Choroid plexus epithelial cell (primary cell): ENCODE measurements around the gene TRIM29.

Source experiments
- DNase-seq: peaks from one replicate; pipeline ENCODE4 v3.0.0-alpha.2; 2010; ENCODE audit warnings: low read depth
- H3K4me3 ChIP-seq: 2 replicates; pipeline ENCODE4 v1.5.1; 2011; ENCODE audit warnings: low read depth, mild to moderate bottlenecking, control low read depth, low read length, moderate library complexity
- TF ChIP-seq, protein P1 (sequence below): conservative IDR thresholded peaks from 2 replicates; pipeline ENCODE4 v1.5.1; 2011; ENCODE audit warnings: low read depth, mild to moderate bottlenecking, control low read depth, inconsistent platforms, low read length, moderate library complexity

TRIM29 gene

GRCh38 chr11:120130991-120131760 is 6.7 kb downstream of the TRIM29 start:
- no peak for DNase-seq
- TF ChIP-seq, protein P1, sequence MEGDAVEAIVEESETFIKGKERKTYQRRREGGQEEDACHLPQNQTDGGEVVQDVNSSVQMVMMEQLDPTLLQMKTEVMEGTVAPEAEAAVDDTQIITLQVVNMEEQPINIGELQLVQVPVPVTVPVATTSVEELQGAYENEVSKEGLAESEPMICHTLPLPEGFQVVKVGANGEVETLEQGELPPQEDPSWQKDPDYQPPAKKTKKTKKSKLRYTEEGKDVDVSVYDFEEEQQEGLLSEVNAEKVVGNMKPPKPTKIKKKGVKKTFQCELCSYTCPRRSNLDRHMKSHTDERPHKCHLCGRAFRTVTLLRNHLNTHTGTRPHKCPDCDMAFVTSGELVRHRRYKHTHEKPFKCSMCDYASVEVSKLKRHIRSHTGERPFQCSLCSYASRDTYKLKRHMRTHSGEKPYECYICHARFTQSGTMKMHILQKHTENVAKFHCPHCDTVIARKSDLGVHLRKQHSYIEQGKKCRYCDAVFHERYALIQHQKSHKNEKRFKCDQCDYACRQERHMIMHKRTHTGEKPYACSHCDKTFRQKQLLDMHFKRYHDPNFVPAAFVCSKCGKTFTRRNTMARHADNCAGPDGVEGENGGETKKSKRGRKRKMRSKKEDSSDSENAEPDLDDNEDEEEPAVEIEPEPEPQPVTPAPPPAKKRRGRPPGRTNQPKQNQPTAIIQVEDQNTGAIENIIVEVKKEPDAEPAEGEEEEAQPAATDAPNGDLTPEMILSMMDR = no peak
- H3K4me3 ChIP-seq = no peak overlapping the region

DNA sequence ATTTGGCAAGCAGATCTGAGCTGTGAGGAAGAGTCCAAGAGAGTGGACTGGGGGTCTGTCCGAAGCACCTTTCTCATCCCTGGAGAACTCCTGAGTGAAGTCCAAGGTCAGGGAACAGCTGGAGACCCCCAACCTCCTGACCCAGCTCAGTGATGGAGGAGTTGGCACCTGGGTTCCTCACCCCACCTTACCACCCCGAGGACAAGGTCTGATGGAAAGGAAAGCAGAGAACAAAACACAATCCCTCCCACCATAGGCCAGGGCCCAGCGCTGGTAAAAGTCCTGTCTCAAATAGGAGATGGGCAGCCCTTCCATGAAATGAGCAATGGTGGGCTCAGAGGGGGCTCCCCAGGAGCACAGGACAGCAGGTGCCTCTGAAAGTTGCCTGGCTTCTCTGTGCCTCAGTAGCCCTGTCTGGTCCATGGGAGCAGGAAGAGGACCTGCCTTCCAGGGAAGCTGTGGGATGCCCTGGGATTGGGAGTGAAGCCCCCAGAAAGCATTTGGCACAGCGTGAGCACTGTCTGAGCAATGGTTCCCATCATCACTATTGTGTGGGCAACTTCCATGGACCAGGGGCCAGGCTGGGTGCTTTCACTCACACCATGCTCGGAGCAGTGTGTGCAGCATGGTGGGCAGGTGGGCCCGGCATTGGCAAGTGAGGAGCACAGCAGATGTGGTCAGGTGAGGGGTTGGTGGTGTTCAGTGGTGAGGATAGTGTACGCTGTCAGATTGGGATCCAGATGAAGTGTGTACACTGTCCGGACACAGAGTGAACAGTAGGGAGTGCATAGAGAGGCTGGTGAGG is 7.5 kb downstream of the TRIM29 start:
- TF ChIP-seq, protein P1 = no peak
- DNase-seq = no peak

GRCh38 chr11:120129570-120129969 is 8.3 kb downstream of the TRIM29 start:
- no peak for DNase-seq
- TF ChIP-seq, protein P1 = no peak
- no peak overlapping the region for H3K4me3 ChIP-seq

More for the DNA sequence above, 7.5 kb downstream of the TRIM29 start:
- H3K4me3 ChIP-seq = no peak overlapping the region

DNA sequence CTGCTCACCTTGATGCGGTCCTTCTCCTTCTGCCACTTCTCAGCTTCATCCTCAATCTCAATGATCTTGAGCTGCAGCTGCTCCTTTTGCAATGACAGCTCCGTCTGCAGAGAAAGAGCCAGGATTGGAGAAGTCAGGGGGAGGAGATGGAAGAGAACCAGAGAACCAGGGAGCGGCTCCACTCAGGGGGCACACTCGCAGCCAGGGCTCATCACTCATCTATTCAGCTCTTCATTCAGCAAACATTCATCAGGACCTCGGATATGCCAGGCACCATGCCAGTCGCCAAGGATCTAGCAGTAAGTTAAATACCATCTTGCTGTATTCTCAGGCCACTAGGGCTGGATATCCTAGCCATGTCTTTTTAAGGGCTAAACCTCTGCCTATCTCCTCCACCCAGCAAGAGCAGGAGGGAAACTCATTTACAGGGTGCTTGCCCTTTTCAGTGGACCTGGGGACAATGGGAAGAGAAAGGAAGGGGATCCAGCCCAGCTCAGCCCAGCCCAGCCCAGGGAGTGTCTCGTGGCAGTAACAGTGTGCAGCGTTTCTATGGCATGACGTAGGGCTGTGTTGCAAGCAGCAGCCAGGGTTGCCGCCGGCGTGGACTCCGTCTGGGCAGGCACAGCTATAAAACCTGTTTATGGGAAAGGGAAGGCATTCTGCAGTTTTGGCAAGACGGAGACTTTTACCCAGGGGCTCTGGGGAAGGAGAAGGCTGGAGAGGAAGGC is 9.4 kb downstream of the TRIM29 start:
- DNase-seq = no peak
- no peak overlapping the region for H3K4me3 ChIP-seq

GRCh38 chr11:120127236-120127635 is 10.7 kb downstream of the TRIM29 start:
- DNase-seq = no peak
- TF ChIP-seq, protein P1 = no peak
- no peak overlapping the region for H3K4me3 ChIP-seq

More for the DNA sequence above, 9.4 kb downstream of the TRIM29 start:
- TF ChIP-seq, protein P1 = no peak

GRCh38 chr11:120126620-120127019 is 11.3 kb downstream of the TRIM29 start:
- no peak for DNase-seq
- TF ChIP-seq, protein P1 = no peak
- H3K4me3 ChIP-seq = no peak overlapping the region
